GM19025 (cell line): ENCODE results near the gene ATP5ME.
"Not testable (repeated sequence)": the region's sequence is repeated elsewhere in the genome, so short reads cannot be mapped to it uniquely, and the experiment has no call there.

Experiments
- ATAC-seq: cut with Tn5 transposase; IDR thresholded peaks from one replicate; pipeline ENCODE4 v1.9.1; 2021; ENCODE audit warnings: mild to moderate bottlenecking, low read depth, moderate library complexity; ENCODE audit not compliant: unreplicated experiment

The ATP5ME gene

GRCh38 chr4:657834-658667 is 16.0 kb downstream of the ATP5ME start:
- ATAC-seq, result no peak

- ATAC-seq, result no peak
These were observed 16.7 kb downstream of the ATP5ME start for GRCh38 chr4:657338-657833.

GRCh38 chr4:656436-657337 is 17.4 kb downstream of the ATP5ME start:
- no peak for ATAC-seq

- no peak for ATAC-seq
These were observed 18.5 kb downstream of the ATP5ME start for GRCh38 chr4:655464-656151.

GRCh38 chr4:654871-655463 is 19.1 kb downstream of the ATP5ME start:
- no peak for ATAC-seq

GRCh38 chr4:654503-654845 is 19.6 kb downstream of the ATP5ME start:
- ATAC-seq, result no peak

GRCh38 chr4:653831-654502 is 20.1 kb downstream of the ATP5ME start:
- no peak for ATAC-seq

- ATAC-seq, result no peak
These were observed 20.8 kb downstream of the ATP5ME start for GRCh38 chr4:653080-653821.

GRCh38 chr4:651884-652642 is 22.0 kb downstream of the ATP5ME start:
- no peak for ATAC-seq

GRCh38 chr4:650951-651883 is 22.9 kb downstream of the ATP5ME start:
- no peak for ATAC-seq

- no peak for ATAC-seq
These were observed 23.6 kb downstream of the ATP5ME start for GRCh38 chr4:650461-650860.

- no peak for ATAC-seq
These were observed 24.2 kb downstream of the ATP5ME start for GRCh38 chr4:649751-650310.

- no peak for ATAC-seq
These were observed 24.8 kb downstream of the ATP5ME start for GRCh38 chr4:649293-649625.

- no peak for ATAC-seq
These were observed 25.3 kb downstream of the ATP5ME start for GRCh38 chr4:648579-649292.

GRCh38 chr4:647481-647880 is 26.6 kb downstream of the ATP5ME start:
- ATAC-seq, result no peak

- ATAC-seq, result no peak
These were observed 27.6 kb downstream of the ATP5ME start for GRCh38 chr4:646460-646859.

- not testable (repeated sequence) for ATAC-seq
These were observed 31.7 kb downstream of the ATP5ME start for GRCh38 chr4:642366-642765.
